HG03025 (cell line): ENCODE data around the gene PGF.

ENCODE experiments used
- ATAC-seq: cut with Tn5 transposase; IDR thresholded peaks from one replicate; pipeline ENCODE4 v1.9.1; 2021; ENCODE audit warnings: mild to moderate bottlenecking, moderate library complexity; ENCODE audit not compliant: unreplicated experiment, low FRiP score

Gene PGF

DNA sequence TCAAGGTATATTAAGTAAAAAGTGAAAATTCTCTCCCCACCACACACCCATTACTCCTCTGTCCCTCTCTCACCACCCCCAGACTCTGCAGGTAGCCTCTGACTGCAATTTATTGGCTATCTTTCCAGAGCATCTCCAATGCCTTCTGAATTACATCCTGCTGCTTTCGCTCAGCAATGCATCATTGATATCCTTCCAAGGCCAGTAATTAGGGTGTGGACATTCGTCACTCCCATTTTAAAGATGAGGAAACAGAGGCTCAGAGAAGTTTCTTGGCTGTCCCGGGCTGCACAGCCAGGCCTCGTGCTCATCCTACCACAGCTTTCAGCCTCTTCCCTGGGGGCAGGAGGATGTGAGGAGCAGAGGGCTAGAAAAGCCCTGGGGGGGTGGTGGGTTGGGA, 23.6 kb upstream of the PGF start:
- no peak for ATAC-seq

DNA sequence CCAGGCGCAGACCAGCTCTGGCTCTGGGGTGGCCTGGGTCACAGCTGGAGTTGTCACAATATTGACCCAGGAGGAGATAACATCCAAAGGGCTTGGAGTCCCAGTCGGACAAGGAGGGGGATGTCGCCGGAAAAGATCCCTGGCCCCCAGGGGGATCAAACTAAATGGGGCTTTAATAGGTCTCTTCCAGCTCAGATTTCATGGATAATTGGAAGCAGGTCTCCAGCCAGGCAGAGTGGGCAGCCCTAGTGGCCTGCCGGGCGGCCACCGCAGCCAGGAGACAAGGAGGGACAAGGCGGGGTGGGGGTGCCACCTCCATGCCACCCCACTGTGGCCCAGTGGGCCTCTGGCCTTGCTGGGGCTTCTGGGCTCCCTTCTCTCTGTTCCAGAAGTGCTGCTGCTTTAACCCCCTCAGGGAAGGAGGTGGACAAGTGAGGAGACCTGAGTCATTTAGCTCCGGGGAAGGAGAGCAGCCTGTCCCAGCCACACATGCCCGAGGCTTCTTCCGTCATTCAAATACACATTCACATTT, 23.1 kb upstream of the PGF start:
- no peak for ATAC-seq

DNA sequence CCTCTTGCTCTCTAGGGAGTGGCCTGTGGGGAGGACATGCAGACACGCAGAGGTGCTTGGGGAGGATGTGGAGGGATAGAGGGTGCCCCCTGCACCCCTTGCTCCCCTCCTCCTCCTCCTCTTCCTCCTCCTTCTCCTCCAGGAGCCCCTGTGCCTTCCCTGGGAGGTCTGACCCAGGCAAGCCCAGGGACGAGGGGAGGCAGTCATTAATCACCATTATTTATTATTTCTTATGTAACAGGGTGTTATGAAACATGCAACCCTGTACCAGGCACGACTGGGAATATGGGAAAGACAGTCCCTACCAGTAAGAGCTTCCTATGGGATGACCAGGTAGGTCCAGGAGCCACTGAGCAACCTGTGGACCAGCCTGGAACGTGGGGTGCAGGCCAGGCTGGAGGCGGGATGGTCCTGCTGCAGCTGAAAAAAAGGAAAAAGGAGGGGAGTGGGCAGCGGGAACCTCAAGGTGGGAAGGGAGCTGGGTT, 22.5 kb upstream of the PGF start:
- ATAC-seq, result no peak

DNA sequence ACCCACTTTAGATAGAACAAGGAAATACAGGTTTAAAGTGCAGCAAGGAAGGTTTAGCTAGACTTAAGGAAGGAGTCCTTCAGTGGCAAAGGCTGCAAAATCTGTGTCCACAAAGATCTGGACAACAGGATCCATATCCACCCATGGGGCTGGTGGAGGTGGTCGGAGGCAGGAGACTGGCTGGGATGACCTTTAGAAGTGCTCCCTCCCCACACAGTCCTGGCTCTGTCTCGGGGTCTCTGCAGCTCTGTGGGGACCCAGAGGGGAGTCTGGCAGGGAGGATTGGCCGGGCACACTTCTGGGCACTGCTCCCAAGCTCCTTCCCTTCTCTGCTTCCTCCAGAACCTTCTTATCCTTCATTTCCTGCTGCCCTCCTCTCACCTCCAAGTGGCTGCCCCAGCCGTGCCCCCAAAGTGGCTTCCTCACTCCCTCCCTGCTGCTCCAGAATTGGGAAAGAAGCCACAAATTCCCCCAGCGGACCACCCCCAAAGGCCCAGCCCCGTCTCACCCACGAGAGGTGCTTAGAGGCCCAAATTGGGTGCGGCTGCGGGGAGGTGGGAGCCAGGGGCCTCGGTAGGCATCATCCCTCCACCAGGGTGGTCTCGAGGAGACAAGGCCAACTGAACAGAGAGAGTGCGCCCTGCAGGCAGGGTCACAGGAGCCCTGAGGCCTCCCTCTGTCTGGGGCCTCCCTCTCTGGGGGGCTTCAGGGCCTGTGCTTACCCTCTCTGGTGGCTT, 21.9 kb upstream of the PGF start:
- no peak for ATAC-seq

DNA sequence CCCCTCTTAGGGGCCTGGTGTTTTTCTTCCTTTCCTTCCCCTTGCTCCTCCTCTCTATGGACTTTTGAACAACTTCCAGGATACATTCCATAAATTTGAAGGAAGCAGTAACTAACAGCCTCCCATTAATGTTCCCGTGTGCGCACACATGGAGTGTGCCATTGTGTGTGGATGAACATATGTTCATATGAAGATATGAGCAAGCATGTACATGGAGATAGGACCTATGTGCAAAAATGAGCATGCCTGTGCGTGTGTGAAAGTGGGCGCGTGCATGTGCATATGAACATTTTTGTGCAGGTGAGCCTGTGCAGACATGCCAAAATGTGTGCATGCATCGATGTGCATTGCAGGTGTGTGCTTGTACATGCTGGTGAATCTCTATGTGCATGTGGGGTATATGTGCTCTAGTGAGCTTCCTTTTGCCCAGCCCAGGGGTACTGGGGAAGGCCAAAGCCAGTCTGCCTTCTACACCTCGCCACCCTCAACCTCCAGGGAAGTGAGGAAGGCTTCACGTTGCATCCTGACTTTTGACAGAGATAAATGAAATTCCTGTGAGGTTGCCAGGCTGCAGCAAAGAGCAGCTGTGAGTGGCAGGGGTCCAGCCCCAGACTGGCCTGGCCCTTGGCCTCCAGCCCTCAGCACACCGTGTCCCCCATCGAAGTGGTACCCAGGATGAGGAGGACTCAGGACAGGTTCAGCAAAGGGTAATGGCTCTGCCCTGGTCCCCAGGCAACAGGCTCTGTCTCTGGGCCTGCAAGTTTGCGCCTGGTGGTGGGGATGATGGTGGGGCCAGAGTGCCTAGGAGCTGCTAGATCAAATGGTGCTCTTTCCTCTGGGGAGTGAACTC, 21.1 kb upstream of the PGF start:
- no peak for ATAC-seq

DNA sequence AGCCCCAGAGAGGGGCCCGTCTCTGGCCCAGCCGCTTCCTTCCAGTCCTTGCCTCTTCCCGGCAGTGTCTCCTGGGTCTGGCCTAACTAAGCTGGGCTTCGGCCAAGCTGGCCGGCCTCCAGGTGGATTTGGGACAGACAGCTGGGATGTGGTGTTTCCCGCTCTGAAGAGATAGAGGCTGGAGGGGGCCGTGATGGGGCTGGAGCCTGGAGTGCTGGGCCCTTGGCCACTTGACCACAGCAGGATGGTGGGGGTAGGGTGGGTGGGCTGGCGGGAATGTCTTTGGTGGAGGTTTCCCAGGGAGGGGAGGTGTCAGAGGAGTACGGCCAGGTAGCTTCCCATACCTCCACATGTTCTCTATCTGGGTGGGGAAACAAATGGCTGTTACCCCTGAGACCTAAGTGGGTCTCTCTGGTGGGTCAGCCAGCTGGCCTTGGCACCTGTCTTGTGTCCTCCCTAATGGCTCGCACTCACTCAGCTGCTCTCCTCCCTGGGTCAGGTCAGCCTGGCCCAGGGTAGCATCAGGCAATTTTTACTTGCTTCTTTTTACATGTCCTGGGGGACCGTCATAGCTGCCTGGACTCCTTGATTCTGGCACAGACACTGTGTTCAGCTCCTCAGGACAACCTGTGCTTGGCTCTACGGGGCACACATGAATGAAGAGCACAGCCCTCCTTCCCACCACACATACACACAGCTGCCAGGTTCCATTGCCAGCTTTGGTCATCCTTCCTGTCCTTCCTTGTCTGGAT, 19.8 kb upstream of the PGF start:
- no peak for ATAC-seq

DNA sequence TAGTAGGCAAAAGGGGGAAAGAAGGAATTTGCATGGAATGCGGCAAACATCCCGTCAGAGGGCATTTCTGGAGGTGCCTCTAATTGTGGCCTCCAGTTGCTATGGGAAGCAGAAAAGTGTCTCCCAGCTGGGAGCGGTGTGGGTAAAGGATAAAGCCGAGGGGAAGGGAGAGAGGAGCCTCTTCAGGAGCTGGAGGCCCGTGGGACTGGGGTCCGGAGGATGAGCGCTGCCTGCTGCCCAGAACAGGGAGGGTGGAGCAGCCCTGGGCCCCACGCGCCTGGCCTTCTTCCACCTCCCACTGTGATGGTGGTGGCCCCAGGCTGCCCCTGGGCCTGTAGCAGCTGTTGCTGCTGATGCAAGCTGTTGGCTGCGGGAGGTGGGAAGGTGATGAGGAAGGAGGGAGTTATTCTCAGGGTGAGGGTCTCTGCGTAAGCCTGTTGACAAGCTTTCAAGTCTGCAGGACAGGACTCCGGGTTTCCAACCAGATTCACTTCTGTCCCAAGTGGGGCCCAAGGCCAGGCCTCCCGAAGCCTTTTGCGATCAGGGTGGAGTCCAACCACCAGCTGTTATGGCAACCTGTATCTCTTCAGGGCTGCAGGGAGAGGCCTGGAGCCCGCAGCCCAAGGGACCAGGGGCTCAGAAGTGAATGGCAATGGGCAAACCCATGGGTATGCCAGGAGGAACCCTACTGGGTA, 19.1 kb upstream of the PGF start:
- no peak for ATAC-seq

DNA sequence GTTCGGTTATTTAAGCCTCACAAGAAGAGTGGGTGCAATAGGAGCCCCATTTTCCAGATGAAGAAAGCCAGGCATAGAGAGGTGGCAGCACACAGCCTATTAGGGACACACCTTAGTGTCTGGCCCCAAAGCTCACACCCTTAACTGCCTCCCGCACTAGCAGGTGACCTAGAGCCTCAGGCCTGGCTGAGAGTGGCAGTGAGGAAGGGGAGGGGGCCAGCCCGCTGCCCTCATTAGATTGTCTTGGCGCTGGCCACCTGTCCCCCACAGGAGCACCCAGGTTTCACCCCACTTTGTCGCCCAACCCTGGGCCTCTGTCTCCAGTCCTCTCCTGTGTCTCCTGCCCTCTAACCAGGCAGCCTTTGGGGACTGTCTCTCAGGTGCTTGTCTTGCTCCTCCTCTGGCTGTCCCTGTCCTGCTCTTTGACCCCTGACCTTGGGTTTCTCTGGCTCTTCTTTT, 18.5 kb upstream of the PGF start:
- no peak for ATAC-seq

DNA sequence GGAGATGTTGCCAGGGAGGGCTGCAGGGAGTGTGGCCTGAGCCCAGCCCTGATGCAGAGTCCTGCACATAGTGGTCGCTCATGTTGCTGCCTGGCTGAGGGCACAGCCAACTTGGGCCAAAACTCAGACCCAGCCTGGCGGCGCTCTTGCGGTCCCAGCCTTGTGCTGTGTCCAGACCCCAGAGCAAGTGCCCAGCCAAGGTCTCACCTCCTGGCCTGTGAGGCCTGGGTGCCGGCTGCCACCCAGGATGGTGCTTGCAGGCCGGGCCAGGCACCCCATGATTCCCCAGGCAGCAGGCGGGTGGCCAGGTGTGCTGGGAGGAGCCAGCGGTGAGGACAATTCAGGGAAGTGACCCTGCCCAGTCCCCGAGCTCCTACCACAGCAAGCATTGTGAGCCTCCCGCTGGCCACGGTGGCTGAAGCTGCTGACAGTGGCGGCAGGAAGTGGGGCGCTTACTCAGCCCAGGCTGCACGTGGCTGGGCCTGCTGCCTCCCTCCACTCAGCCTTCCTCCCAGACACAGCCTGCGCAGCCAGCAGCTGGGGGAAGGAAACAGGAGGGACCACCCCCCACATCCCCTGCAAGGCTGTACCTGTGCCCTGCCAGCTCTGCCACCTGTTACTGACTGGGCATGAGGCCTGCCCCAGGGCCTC, 17.7 kb upstream of the PGF start:
- ATAC-seq, result no peak

DNA sequence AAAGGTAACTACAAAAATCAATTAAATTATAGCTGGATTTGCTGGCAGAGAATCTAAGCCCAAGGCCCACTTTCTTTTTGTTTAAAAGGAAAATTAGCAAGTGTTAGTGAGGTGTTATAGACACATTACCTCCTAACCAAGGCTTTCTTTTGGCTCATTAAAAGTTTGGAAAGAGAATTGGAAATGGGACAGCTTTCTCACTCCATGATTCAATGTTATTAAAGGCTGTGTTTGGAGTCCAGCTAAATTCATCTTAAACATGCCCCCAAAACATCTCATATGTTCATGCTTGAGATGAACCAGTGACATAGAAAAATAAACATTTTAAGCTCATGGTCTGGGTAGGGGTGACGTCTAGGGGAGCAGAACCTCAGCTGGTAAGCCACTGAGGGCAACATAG, 13.4 kb upstream of the PGF start:
- no peak for ATAC-seq

DNA sequence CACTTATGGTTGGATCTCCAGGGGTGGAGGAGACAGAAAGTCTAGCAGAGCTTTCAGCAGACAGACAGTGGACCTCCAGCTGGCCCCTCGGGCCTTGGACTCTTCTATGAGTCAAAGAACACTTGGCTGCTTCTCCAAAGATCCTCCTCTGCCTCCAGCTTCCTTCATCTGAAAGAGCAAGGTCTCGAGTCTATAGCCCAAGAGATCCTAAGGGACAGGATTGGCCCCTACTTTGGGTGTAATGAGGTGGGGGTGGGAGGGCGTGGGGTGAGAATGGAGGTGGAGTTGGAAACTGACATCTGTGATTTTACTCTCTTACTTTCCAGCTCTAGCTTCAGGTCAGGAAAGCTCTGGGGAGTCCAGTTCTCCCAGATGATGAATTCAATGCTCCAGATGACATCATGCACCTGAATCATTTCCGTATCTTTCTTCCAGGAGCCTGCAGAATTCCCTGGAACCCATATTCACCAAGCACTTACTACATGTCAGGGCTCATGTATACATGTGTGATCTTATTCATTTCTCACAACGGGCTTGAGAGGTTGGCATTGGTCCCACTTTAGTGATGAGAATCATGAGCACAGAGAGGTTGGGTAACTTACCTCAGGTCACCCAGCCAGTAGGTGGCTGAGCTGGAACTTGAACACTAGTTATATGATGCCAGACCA, 10.2 kb upstream of the PGF start:
- no peak for ATAC-seq

DNA sequence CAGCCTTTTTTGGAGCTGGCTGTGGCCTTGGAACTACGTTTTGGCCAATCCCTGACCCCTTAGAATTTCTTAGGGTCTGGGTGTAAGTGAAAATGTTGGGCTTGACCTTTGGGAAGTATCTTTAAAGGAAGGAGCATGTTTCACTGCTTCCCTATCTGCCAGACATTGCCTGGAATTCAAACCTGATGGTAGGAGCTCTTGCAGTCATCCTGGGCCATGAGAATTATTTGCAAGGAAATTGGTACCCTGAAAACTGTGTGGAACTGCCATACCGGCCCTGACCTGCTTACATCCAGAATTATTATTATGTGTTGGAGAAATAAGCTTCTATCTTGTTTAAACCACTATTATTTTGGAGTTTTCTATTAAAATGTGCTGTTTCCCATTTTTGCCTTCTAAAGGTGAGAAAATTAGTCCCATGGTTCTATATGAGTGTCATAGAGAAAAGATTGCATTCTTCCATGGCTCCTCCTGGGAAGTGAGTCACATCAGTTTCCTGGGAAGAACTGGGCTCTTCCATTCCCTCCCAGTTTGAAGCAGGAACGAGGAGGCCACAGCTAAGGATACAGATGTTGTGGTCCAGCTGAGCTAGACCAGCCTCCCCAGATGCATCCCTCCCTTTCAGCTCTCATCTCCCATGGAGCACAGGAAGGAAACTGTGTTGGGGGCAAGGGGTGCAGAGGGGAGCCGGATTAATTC, 9.5 kb upstream of the PGF start:
- no peak for ATAC-seq

DNA sequence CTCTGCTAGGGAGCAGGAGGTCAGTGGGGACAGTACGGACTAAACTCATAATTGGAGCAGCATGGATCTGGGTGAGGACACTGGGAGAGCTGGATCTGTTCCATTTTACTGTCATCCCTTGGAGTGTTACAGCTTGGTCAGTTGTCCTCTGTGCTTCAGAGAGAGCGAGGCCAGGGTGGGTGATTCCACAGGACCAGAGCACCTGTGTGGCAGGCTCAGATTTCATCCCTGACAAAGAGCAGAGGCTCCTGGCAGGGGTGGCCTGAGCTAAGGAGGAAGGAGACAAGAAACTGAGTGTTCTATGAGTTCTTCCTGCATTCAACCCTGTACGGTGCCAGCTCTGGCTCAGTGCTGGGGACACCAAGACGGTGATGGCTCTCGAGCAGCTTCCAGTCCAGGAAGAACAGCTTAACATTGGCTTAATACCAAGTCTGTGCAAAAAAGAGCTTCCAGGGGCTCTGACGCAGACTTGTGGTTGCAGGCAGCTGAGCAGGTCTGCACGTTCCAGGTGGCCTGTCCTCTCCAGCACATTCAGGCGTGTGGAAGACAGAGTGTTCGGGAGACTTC, 8.4 kb upstream of the PGF start:
- ATAC-seq, result no peak

DNA sequence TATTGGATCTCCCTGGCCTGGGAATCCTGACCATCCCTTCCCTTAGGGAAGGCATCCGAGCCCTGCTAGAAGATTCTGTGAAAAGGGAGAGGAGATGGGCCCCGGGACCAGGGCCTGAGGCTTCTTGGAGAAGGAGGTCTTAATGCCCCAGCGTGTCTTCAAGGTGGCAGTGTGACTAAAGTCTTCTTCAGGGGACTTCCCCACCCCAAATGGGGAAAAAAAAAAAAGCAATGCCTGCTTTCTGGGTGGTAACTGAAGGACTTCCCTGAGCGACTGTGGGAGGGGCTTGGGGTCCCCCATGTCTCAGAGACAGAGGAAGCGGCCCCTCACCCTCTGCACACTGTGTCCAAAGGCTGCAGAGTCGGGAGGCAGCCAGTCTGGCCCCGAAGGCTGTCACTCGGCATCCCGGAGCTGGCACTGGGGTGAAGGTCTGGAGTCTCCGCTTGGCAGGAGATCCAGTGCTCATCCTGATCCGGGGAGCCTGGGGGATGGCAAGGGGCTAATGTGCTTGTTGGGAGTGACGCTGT, 7.8 kb upstream of the PGF start:
- ATAC-seq, result no peak

DNA sequence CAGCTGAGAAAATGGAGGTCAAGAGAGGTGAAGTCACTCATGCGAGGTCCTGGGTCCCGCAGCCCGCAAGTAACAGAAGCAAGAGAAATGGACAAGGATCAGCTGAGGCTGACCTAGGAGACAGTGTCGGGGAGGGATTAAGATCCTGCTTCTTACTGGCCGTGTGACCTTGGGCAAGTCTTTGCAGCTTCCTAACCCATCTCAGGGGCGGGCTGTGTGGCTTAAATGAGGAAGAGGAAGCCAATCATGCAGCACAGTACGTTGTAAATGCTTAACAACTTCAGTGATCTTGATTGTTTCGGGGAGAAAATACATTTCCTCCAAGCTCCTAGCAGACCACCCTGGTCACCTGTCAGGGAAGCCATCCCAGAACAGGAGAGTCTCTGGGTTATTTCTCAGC, 7.1 kb upstream of the PGF start:
- ATAC-seq, result no peak

DNA sequence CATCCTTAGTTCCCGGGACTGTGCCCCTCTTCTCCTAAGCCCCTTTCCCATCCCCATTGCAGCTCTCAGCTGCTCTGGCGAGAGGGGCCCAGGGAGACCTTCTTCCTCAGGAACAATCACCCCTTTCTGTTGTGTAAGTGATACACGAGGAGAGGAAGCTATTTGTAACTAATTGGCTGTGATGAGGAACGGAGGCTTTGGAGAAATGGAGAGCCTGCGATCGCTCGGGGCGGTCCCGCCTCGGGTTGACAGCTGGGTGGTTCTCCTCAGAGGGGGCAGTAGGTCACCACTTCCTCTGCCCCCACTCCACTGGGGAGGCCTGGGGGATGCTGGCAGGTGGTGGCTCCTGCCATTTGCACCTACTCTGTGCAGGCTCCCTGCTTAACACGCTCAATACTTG, 6.6 kb upstream of the PGF start:
- ATAC-seq, result no peak

DNA sequence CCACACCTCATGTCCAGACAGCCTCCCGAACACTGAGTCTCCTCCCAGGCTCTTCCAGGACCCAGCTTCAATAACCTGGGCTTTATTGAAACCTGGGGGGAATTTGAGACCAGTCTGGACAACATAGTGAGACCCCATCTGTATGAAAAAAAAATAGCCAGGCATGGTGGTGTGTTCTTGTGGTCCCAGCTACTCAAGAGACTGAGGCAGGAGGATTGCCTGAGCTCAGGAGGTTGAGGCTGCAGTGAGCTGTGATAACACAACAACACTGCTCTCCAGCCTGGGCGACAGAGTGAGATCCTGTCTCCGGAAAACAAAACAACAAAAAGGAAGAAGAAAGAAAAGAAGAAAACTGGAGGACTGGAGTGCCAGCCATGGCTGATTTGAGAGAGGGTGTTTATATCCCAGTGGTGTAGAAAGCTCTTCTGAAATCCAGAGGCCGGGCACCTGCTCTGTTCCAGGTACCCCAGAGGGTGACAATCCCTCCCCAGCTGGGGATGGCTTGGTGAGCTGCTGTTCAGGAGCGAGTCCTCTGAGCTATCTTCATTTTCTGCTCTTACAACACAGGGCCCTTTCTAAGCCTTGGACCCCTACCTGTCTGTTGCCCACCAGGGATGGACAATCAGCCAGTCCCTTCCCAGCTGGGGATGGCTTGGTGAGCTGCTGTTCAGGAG, 6.0 kb upstream of the PGF start:
- no peak for ATAC-seq

DNA sequence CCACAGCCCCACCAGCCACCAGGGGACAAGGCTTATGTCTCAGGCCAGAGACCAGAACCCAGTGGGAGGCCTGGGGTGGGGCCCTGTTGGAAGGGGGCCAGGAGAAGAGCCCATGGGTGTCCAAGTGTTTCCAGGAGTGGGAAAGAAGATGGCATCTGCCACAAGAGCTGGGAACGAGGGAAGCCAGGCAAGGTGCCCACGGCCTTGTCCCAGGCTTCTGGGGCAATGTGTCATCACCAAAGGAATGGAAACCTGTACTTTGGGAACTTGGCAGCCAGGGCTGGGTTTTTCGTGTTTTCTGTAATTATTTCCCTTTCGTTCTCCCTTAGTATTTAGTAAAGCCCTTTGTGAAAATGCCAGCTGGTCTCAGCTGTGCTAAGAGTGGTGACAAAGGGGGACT, 5.3 kb upstream of the PGF start:
- ATAC-seq, result no peak
